Measurements from ENCODE around the gene TMOD2. TPM values are rescaled to one million over a fixed set of nuclear protein-coding genes. Genes with fewer than 3 reads are reported as not detected.

TMOD2 gene
- total and polyA plus RNA-seq, 2 experiments from 2014 or later = 3.0 to 5.9 TPM

GRCh38 chr15:51768018-51768417, 16.6 kb downstream of the TMOD2 start:
- ATAC-seq (peak; percentile 56), DNase-seq (ENCODE audit: low spot score) (no peak)
- Mint-ChIP-seq H3K36me3 (ENCODE audit: low read depth) (no peaks in the 10 kb centered on the region; the same call in 1 of the 3 replicates), H3K4me3 (no peak overlapping the region), H3K9me3 (no peaks in the 10 kb centered on the region), H3K27me3 (ENCODE audit: insufficient read depth, low read depth, poor library complexity) (no peaks in the 10 kb centered on the region), H3K27ac (peak overlapping the region; percentile 27; the same call in 1 of the 2 replicates), H3K4me1 (peaks cover 11% of the 10 kb centered on the region; the same call in 2 of the 3 replicates)
- Histone ChIP-seq H3K27me3 (ENCODE audit: insufficient read depth) (no peaks in the 10 kb centered on the region), H3K36me3 (ENCODE audit: insufficient read depth) (no peaks in the 10 kb centered on the region), H3K4me1 (ENCODE audit: insufficient read depth) (peaks cover 8% of the 10 kb centered on the region), H3K4me2 (peak overlapping the region; percentile 50; the same call in 1 of the 2 replicates), H2AFZ (no peak overlapping the region), H3K79me2 (replicated peaks; ENCODE audit: insufficient read depth) (no peaks in the 10 kb centered on the region), H3K4me3 (no peak overlapping the region), H3K27ac (ENCODE audit: low read depth) (no peak overlapping the region), H3F3A (replicated peaks; ENCODE audit: low read depth) (no peaks in the 10 kb centered on the region), H4K20me1 (replicated peaks; ENCODE audit: insufficient read depth) (no peaks in the 10 kb centered on the region), H3K9me2 (ENCODE audit: insufficient read depth) (no peaks in the 10 kb centered on the region)
- TF ChIP-seq, protein P1, sequence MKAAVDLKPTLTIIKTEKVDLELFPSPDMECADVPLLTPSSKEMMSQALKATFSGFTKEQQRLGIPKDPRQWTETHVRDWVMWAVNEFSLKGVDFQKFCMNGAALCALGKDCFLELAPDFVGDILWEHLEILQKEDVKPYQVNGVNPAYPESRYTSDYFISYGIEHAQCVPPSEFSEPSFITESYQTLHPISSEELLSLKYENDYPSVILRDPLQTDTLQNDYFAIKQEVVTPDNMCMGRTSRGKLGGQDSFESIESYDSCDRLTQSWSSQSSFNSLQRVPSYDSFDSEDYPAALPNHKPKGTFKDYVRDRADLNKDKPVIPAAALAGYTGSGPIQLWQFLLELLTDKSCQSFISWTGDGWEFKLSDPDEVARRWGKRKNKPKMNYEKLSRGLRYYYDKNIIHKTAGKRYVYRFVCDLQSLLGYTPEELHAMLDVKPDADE (IDR thresholded peaks at IDR 0.05) = no peak
- TF ChIP-seq ZNF331 (CRISPR knock-in tag; IDR thresholded peaks at IDR 0.05; ENCODE audit: low read depth) = no peak
- no peak for TF ChIP-seq NANOG (IDR thresholded peaks at IDR 0.05; ENCODE audit: borderline replicate concordance)
- no peak for TF ChIP-seq EZH2phosphoT487 (IDR thresholded peaks at IDR 0.05; ENCODE audit: unreplicated experiment)
- TF ChIP-seq CREB1 (CRISPR knock-in tag; IDR thresholded peaks at IDR 0.05; ENCODE audit: low read depth) = no peak
- no peak for TF ChIP-seq POLR2AphosphoS5 (IDR thresholded peaks at IDR 0.05; ENCODE audit: low read depth)
- TF ChIP-seq, protein P2, sequence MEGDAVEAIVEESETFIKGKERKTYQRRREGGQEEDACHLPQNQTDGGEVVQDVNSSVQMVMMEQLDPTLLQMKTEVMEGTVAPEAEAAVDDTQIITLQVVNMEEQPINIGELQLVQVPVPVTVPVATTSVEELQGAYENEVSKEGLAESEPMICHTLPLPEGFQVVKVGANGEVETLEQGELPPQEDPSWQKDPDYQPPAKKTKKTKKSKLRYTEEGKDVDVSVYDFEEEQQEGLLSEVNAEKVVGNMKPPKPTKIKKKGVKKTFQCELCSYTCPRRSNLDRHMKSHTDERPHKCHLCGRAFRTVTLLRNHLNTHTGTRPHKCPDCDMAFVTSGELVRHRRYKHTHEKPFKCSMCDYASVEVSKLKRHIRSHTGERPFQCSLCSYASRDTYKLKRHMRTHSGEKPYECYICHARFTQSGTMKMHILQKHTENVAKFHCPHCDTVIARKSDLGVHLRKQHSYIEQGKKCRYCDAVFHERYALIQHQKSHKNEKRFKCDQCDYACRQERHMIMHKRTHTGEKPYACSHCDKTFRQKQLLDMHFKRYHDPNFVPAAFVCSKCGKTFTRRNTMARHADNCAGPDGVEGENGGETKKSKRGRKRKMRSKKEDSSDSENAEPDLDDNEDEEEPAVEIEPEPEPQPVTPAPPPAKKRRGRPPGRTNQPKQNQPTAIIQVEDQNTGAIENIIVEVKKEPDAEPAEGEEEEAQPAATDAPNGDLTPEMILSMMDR (conservative IDR thresholded peaks at IDR 0.05; ENCODE audit: low read depth in 2 of 2) = no peak
- no peak for TF ChIP-seq JUNB (IDR thresholded peaks at IDR 0.05; ENCODE audit: unreplicated experiment)
- no peak for TF ChIP-seq STAT1 (IDR thresholded peaks at IDR 0.05; ENCODE audit: unreplicated experiment)
- no peak for TF ChIP-seq ZNF462 (CRISPR knock-in tag; IDR thresholded peaks at IDR 0.05)
- no peak for TF ChIP-seq ZNF114 (CRISPR knock-in tag; IDR thresholded peaks at IDR 0.05)
- TF ChIP-seq, protein P3, sequence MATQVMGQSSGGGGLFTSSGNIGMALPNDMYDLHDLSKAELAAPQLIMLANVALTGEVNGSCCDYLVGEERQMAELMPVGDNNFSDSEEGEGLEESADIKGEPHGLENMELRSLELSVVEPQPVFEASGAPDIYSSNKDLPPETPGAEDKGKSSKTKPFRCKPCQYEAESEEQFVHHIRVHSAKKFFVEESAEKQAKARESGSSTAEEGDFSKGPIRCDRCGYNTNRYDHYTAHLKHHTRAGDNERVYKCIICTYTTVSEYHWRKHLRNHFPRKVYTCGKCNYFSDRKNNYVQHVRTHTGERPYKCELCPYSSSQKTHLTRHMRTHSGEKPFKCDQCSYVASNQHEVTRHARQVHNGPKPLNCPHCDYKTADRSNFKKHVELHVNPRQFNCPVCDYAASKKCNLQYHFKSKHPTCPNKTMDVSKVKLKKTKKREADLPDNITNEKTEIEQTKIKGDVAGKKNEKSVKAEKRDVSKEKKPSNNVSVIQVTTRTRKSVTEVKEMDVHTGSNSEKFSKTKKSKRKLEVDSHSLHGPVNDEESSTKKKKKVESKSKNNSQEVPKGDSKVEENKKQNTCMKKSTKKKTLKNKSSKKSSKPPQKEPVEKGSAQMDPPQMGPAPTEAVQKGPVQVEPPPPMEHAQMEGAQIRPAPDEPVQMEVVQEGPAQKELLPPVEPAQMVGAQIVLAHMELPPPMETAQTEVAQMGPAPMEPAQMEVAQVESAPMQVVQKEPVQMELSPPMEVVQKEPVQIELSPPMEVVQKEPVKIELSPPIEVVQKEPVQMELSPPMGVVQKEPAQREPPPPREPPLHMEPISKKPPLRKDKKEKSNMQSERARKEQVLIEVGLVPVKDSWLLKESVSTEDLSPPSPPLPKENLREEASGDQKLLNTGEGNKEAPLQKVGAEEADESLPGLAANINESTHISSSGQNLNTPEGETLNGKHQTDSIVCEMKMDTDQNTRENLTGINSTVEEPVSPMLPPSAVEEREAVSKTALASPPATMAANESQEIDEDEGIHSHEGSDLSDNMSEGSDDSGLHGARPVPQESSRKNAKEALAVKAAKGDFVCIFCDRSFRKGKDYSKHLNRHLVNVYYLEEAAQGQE (IDR thresholded peaks at IDR 0.05; ENCODE audit: unreplicated experiment) = no peak
- TF ChIP-seq EZH2 (IDR thresholded peaks at IDR 0.05; ENCODE audit: low read depth, unreplicated experiment) = no peak
